NCI-H446 treated with DMSO at 0.1 percent for 48 hours (cell line): ENCODE data around the gene CDKN2B-AS1.

Experiments
- DNase-seq: peaks from one replicate; lab custom pipeline; 2025; lab: John Stamatoyannopoulos, UW

Gene CDKN2B-AS1

DNA sequence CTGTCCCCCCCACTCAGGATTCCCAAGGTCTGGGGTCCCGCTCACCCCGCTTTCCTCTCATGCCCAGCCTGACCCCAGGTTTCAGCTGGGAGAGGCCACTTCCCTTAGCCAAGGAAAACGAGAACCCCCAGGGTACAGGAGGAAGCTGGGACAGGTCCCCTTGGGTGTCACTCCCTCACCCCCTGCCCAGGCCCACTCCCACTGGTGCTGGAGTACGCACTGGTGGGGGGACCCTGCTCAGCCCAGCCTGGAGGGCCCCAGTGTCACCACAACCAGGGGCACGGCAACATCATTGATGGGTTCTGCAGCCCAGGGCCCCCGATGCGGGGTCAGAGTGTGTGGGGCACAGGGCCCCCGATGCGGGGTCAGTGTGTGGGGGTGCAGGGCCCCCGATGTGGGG lies 159.5 kb downstream of the CDKN2B-AS1 start:
- no peak for DNase-seq

DNA sequence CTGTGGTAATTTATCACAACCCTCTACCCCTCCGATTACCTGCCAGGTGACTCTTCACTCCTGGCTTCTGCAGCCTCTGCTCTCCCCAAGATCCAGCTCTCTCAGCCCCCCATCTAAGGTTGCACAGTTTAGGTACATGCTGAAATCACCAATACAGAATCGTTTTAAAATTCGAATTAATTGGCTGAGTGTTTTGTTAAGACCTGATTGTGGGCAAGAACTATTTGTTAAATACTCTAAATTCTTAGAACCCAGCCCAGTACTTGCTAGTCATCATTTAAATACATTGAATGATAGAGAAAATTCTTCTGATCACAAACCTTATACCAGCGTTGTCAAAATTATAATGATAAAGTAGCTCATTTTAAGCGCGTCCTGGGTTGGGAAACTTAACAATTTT lies 162.0 kb downstream of the CDKN2B-AS1 start:
- DNase-seq, result no peak

DNA sequence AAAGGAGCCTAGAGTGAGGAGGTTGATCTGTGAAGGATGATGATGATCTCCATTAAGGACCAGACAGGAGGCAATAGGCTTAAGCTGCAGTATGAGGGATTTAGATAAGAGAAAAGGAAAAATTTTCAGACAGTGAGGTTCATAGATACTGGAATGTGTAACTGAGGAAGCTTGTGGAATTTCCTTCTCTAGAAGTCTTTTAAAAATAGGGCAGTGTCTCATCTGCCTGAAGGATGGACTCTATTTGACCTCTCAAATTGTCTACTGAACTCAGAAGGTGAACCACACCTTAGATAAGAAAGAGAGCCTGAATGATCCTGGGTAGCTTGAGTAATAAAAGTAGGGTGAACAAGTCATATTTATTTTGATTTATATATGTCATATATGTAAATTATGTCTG lies 162.7 kb downstream of the CDKN2B-AS1 start:
- no peak for DNase-seq

DNA sequence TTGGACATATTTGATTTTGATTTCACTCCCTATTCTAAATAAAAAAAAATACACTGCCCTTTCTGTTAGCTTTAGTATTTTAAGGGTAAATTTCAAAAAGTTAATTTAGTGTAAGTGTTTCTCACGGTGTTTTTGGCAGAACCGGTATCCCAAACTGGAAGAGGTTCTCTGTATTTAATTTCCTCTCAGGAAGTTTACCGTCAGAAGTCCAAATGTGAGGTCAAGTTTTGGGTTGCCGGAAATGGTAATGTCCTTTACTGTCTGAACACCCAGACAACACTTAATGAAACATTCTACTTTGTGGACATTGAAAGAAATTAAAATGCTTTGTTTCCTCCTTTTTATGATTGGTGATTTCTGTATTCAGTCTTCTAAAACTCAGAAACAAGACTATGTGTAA lies 163.2 kb downstream of the CDKN2B-AS1 start:
- DNase-seq, result no peak

DNA sequence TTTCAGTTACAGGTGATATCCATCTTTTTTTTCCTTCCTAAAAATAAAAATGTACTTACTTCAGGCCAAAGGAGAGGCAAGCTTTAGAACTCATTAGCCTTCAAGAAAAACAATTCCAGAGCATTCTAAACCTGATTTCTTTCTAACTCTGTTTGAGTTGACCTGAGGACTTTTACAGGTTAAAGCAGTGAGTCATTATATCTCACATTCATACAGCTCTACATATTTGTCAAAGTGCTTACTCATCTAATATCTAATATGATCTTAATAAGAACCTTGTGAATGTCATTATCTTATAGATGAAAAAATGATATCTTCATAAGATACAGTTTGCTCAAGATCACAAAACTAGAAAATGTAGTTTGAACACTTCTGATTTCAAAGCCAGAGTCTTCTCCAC lies 163.7 kb downstream of the CDKN2B-AS1 start:
- DNase-seq, result no peak

DNA sequence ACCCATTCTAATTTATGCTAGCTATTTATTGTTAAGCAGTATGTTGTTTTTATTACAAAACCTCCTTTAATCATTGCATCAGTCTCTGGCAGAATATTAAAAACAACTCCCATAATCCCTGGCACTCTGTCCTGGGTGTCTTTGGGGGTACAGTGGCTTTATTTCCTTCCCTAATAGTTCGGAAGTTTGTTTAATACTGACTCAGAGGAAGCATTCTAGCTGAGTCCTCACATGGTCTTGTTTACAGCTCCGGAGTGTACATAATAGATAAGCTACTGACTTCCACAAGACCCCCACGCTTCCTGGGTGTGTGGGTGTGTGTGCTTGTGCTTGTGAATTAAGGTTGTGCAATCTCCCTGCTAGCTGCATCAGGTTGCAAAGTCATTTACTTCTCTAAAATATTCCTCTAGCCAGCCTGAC lies 164.3 kb downstream of the CDKN2B-AS1 start:
- no peak for DNase-seq

DNA sequence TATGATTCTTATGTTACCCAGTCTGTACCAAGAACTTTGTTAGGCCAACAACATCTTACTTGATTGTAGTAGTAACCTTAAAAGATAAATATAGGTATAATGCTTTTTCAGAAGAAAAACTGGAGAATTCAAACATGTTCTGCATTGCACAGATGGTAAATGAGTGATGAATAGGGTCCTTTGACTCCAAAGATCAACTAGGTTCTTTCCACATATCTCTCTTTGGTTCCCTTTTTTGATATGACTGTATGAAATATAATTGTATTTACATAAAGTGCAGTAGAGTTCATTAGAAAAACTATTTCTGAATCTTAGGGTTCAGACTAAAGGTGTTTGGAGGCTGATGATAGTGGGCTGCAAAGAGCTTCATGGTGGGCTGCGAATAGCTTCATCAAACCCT lies 165.0 kb downstream of the CDKN2B-AS1 start:
- DNase-seq, result no peak

DNA sequence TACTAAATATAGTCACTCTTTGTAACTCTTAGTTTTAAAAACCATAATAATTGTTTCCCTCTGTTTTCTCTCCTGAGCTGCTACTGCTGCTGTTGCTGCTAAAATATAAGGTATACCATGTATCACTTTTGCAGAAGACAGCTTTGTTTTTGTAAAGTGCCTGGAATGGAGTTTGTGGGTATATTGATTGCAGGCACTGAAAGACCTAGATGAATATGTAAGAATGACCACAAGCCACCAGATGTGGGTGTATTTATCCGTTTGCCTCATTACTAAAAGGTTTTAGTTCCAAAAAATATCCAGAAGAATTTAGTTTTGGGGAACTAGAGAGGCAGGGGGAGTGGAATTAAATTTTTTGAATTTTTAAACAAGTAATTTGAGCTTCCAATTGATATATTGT lies 165.6 kb downstream of the CDKN2B-AS1 start:
- no peak for DNase-seq

DNA sequence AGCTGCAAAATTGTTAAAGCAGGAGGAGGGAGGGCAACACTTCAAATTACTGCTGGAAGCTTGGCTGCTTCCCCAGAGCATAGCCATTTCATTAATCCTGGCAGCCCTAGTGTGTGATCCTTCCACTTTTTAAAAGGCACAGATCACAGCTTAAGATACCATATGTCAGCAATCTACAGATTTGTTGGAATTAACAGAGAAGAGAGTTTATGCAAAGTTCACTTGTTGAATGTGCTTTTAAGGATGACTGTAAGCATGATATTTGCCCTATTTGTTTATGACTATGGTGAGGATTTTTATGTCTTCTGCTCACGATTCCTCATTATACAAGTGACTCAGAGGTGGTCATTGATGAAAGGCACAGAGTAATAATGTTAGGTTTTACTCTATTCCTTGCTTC lies 170.6 kb downstream of the CDKN2B-AS1 start:
- DNase-seq, result no peak

DNA sequence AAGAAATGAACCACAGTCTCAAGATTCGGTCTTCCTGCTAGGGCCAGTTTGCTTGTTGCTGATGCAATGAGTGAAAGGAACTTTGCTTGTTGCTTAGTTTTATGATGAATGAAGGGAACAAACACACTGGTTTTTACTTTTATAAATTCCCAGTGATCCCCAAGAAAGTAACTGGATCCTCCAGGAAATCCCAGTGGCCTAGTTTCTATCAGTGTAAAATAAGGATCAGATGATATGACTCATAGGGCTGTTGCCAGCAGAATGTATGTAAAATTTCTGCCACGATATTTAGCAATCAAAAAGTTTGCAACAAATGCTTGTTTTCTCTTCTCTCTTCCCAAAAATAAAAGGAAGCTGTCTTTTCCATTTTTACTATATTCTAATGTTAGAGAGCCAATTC lies 174.7 kb downstream of the CDKN2B-AS1 start:
- DNase-seq, result no peak

DNA sequence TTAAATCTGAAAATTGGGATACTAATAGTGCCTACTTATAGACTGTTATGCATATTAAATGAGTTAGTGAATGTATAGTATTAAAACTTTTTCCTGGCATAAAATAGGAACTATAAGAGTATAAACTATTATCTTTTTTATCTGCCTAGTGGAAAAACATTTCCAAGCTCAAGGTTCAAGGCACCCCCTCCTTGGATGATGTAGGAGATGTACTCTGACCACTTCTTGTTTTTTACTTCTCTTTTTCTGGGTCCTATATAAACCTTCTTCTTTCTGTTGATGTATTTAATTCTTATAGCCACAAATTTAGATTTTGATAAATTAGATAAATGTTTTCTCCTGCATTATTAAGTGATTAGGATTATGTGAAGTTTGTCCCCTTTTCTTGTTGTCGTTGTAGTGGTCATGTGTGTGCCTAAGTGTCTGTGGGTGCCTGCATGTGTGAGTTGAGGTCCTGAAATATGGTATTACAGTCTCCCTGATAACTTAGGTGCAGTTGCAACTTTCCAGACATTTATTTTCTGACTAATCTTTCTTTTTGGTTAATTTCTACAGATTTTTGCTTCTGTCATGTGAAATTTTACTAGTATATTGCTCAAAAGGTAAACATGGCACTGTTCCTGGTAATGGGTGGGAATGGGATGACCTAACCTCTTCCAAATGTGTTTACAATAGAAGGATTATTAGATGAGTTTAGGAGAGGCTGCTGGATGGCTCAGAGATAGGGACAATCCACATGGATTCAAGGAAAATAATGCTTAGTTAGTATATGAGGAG lies 175.3 kb downstream of the CDKN2B-AS1 start:
- no peak for DNase-seq
